Glutamatergic neuron (in vitro differentiated cells): ENCODE measurements around the gene RBM4. TPM values are rescaled to one million over a fixed set of nuclear protein-coding genes. Genes with fewer than 3 reads are reported as not detected.

Experiments used
- DNase-seq: peaks from one replicate; pipeline ENCODE4 v3.0.0; 2022
- H3K27ac Mint-ChIP-seq: one replicate; pipeline ENCODE4 v1.8.0; 2020; ENCODE audit warnings: mild to moderate bottlenecking, mixed read lengths, inconsistent platforms; ENCODE audit not compliant: unreplicated experiment
- H3K27me3 Mint-ChIP-seq: one replicate; pipeline ENCODE4 v1.8.0; 2020; ENCODE audit warnings: mild to moderate bottlenecking, moderate library complexity, mixed read lengths, inconsistent platforms; ENCODE audit not compliant: unreplicated experiment
- H3K36me3 Mint-ChIP-seq: one replicate; pipeline ENCODE4 v1.8.0; 2020; ENCODE audit warnings: mild to moderate bottlenecking, mixed read lengths, inconsistent platforms; ENCODE audit not compliant: unreplicated experiment
- H3K4me1 Mint-ChIP-seq: one replicate; pipeline ENCODE4 v1.8.0; 2020; ENCODE audit warnings: mild to moderate bottlenecking, low read depth, mixed read lengths, inconsistent platforms; ENCODE audit not compliant: unreplicated experiment
- H3K4me3 Mint-ChIP-seq: one replicate; pipeline ENCODE4 v1.8.0; 2020; ENCODE audit warnings: mild to moderate bottlenecking, mixed read lengths, inconsistent platforms; ENCODE audit not compliant: unreplicated experiment
- H3K9me3 Mint-ChIP-seq: one replicate; pipeline ENCODE4 v1.8.0; 2020; ENCODE audit warnings: mild to moderate bottlenecking, moderate library complexity, mixed read lengths, inconsistent platforms; ENCODE audit not compliant: unreplicated experiment
- total RNA-seq: library from RNA; stranded (reverse); fragmentation: NEBNext Ultra II Directional; extraction: Animal tissue kit (Norgen Biotek cat#: 25700); gene quantifications from one replicate; pipeline ENCODE4 v1.2.1, GENCODE V29; 2021; ENCODE audit not compliant: unreplicated experiment
- TF ChIP-seq, protein P1 (sequence below): fragments of 200-600 bp; sonication (generic); IDR thresholded peaks from one replicate; pipeline ENCODE4 v1.5.0; 2021; ENCODE audit not compliant: partially characterized antibody, unreplicated experiment

RBM4 gene
- total RNA-seq, 1 donor from 2014 or later = 244 TPM

DNA sequence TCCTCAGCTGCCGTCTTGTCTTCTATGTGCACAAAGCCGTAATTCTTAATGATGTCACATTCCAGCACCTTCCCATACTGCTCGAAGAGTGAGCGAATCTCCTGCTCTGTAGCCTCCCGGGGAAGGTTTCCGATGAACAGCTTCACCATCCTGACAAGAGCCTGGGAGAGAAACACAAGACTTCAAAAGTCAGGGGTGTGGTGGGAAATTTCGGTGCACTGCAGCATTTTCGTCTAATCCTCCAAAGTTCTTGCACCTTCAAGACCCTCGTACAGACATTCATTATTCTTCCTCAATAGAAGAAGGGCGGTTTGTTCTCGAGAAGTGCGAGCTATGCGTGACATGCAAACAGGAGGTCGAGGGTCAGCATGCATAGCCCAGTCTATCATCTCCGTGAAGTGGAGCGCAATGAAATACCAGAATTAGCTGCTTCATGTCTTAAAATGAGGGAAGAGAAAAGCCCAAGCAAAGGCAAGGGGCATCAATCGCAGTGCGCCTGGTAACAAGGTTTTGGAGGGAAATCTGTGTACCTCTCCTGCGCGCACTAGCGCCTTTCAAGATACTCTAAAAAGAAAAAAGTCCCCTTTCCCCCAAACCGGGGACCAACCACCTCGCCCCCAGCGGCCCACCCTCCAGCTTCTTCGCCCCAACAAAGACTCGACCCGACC, 38.6 kb downstream of the RBM4 start:
- peaks cover 11% of the 10 kb centered on the region for H3K27me3 Mint-ChIP-seq
- peak overlapping the region; percentile 95 for H3K27ac Mint-ChIP-seq
- peaks cover 15% of the 10 kb centered on the region for H3K9me3 Mint-ChIP-seq

DNA sequence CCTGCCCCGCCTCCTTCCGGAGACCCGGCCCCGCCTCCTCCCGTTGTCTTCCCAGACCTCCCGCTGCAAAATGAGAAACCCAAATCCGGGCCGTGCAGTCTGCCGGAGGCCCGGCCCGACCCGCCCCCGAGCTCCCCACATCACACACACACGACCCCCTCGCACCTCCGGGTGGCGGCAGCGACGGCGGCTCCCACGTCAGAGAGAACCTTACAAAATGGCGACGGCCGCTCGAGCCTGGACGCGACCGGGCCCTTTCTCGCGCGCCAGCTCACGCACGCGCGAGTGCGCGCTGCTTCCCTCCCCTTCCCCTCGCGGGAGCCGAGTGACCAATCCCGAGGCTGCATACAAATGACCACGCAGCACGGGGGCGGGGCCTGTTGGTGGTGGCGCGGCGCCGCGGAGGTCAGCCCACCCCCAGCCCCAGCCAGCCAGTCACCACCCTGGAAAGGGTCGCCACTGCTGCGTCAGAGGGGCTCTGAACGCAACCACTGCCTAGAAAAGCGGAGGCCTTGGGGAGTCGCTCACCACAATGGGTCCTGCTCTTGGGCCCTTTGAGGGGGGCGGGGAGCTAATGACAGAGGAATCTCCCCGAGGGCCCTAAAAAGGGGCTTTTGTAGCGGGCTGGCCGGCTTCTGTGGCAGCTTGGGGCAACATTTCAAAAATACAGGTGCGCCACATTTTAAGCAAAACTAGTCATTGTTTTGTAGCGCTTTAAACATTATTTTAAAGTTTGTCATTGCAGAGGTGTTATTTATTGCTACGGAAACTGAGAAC, 39.3 kb downstream of the RBM4 start, which contains the start of gene RBM4B:
TSS of gene RBM4B (minus strand) at position 289 of the 777 bp plus-strand sequence. CDS start 808 bp downstream, outside the sequence.
- peaks cover 15% of the 10 kb centered on the region for H3K9me3 Mint-ChIP-seq
- no peaks in the 10 kb centered on the region for H3K36me3 Mint-ChIP-seq
- H3K27ac Mint-ChIP-seq = peak within 1 kb of the TSS; percentile 95
- peak; percentile 99 for DNase-seq
- peaks cover 11% of the 10 kb centered on the region for H3K27me3 Mint-ChIP-seq
- TF ChIP-seq, protein P1, sequence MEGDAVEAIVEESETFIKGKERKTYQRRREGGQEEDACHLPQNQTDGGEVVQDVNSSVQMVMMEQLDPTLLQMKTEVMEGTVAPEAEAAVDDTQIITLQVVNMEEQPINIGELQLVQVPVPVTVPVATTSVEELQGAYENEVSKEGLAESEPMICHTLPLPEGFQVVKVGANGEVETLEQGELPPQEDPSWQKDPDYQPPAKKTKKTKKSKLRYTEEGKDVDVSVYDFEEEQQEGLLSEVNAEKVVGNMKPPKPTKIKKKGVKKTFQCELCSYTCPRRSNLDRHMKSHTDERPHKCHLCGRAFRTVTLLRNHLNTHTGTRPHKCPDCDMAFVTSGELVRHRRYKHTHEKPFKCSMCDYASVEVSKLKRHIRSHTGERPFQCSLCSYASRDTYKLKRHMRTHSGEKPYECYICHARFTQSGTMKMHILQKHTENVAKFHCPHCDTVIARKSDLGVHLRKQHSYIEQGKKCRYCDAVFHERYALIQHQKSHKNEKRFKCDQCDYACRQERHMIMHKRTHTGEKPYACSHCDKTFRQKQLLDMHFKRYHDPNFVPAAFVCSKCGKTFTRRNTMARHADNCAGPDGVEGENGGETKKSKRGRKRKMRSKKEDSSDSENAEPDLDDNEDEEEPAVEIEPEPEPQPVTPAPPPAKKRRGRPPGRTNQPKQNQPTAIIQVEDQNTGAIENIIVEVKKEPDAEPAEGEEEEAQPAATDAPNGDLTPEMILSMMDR = no peak
- peaks cover 15% of the 10 kb centered on the region for H3K4me1 Mint-ChIP-seq
- peak within 1 kb of the TSS; percentile 98 for H3K4me3 Mint-ChIP-seq

More for the DNA sequence above, 38.6 kb downstream of the RBM4 start:
- Mint-ChIP-seq H3K4me3 (peak overlapping the region; percentile 98), H3K36me3 (no peaks in the 10 kb centered on the region), H3K4me1 (peaks cover 15% of the 10 kb centered on the region)
- no peak for DNase-seq
- TF ChIP-seq, protein P1 = no peak

DNA sequence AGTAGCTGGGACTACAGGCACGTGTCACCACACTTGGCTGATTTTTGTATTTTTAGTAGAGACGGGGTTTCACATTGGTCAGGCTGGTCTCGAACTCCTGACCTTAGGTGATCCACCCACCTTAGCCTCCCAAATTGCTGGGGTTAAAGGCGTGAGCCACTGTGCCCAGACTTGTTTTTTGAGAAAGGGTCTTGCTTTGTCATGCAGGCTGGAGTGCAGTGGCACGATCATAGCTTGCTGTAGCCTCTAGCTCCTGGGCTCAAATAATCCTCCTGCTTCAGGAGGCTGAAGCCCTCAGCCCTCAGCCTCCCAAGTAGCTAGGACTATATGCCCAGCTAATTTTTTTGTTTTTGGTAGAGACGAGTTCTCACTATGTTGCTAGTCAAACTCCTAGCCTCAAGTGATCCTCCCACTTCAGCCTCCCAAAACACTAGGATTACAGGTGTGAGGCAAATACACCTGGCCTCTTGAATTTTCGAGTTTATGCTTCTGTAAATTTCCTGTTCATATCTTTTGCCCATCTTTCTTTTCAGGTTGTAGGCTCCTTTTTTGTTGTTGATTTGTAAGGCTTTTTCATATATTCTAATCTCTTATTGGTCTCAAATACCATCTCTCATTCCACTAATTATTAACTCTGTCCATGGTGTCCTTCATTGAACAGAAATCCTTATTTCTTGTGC, 42.6 kb downstream of the RBM4 start:
- no peak for DNase-seq
- H3K9me3 Mint-ChIP-seq = peaks cover 25% of the 10 kb centered on the region
- no peak overlapping the region for H3K4me3 Mint-ChIP-seq
- H3K36me3 Mint-ChIP-seq = peaks cover 7% of the 10 kb centered on the region
- H3K27me3 Mint-ChIP-seq = peaks cover 25% of the 10 kb centered on the region
- TF ChIP-seq, protein P1 = no peak
- H3K27ac Mint-ChIP-seq = no peak overlapping the region
- H3K4me1 Mint-ChIP-seq = peaks cover 14% of the 10 kb centered on the region

DNA sequence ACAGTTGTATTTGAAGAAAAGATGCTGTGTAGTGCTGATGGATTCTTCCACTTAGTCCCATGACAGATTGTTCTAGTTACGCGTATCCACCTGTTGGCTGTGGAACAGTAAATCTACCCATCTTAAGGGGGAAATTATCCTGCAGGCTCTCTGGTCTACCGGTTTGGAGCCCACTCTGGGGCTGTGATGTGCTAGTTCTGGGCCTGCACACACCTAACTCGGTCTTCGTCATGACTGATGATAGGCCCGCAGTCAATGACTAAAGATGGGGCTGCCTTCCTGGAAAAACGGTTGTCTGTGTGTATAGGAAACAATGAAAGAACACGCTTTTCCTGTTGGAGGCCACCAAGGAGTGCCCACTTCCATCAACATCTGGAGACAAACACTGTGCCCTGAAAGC, 45.4 kb downstream of the RBM4 start:
- TF ChIP-seq, protein P1 = no peak
- H3K27me3 Mint-ChIP-seq = peaks cover 18% of the 10 kb centered on the region
- no peak overlapping the region for H3K4me3 Mint-ChIP-seq
- H3K9me3 Mint-ChIP-seq = peaks cover 26% of the 10 kb centered on the region
- H3K36me3 Mint-ChIP-seq = peaks cover 7% of the 10 kb centered on the region
- H3K27ac Mint-ChIP-seq = peak overlapping the region; percentile 22
- H3K4me1 Mint-ChIP-seq = peaks cover 13% of the 10 kb centered on the region
- DNase-seq = no peak
